Measurements from ENCODE around the gene IGFL4. TPM values are rescaled to one million over a fixed set of nuclear protein-coding genes. Genes with fewer than 3 reads are reported as not detected.

IGFL4 gene
- total and polyA plus RNA-seq, 2 of the 8 experiments (the other 6 are each of a cell fraction or from before 2014, with no cell fraction given): 0.05 to 0.11 TPM

GRCh38 chr19:46060012-46060411 lies 19.2 kb upstream of the IGFL4 start:
- POLR2A ChIA-PET (ENCODE audit: partially characterized antibody): interaction anchor here (1.0 kb wide), 1 partner anchor 10 kb away, joined by 4 read pairs; no protein-coding TSS in a partner anchor
- H2BK120ac ChIP-seq (replicated peaks; ENCODE audit: low read depth, low read length): no peak overlapping the region

More at GRCh38 chr19:46060012-46060411, 19.2 kb upstream of the IGFL4 start:
- Histone ChIP-seq H3K23ac (ENCODE audit: insufficient read length) (no peak overlapping the region), H3K9me3 (ENCODE audit: insufficient read depth in 2 of 2, low read depth in 1 of 2, low read length in 1 of 2) (peaks cover 16 to 22% of the 10 kb centered on the region in 2 experiments; a peak in 3 of 4 replicates), H4K20me1 (replicated peaks in 1 of 2; ENCODE audit: control insufficient read depth in 1 of 2, insufficient read depth in 2 of 2, low read length in 2 of 2) (no peaks in the 10 kb centered on the region), H3K4me3 (ENCODE audit: extremely low read depth in 1 of 4, insufficient read depth in 2 of 4, low read depth in 3 of 4, low read length in 4 of 4) (no peak overlapping the region), H4K5ac (ENCODE audit: insufficient read length, low read depth, low read length) (no peak overlapping the region), H2AK5ac (ENCODE audit: low read depth, low read length) (no peak overlapping the region), H2BK15ac (ENCODE audit: low read length) (no peak overlapping the region), H4K8ac (ENCODE audit: extremely low read depth, insufficient read depth, low read length) (no peak overlapping the region), H2BK12ac (ENCODE audit: low read depth, low read length) (no peak overlapping the region), H3K4me1 (replicated peaks in 1 of 4; ENCODE audit: control insufficient read depth in 3 of 4, insufficient read depth in 4 of 4, low read length in 3 of 4) (no peaks in the 10 kb centered on the region), H2BK20ac (ENCODE audit: low read length) (no peak overlapping the region), H4K91ac (replicated peaks; ENCODE audit: insufficient read length, low read length) (no peak overlapping the region), H3K79me2 (ENCODE audit: control insufficient read depth in 1 of 2, insufficient read depth in 2 of 2, low read length in 2 of 2) (no peaks in the 10 kb centered on the region), H2AFZ (ENCODE audit: low read length) (no peak overlapping the region), H3K27ac (ENCODE audit: low read depth, low read length) (no peak overlapping the region), H3K9ac (replicated peaks in 1 of 4; ENCODE audit: extremely low read depth in 1 of 4, low read depth in 3 of 4, low read length in 3 of 4) (no peak overlapping the region), H3K79me1 (ENCODE audit: low read depth, low read length) (no peaks in the 10 kb centered on the region), H3K4me2 (ENCODE audit: insufficient read depth in 1 of 2, low read depth in 2 of 2, low read length in 2 of 2) (no peak overlapping the region), H3K36me3 (ENCODE audit: control insufficient read depth in 2 of 4, insufficient read depth in 4 of 4, low read length in 3 of 4) (no peaks in the 10 kb centered on the region), H2BK5ac (ENCODE audit: low read depth, low read length) (no peak overlapping the region), H3K56ac (replicated peaks; ENCODE audit: insufficient read length, low read depth, low read length) (no peak overlapping the region), H3K14ac (ENCODE audit: insufficient read length) (no peak overlapping the region), H3K18ac (ENCODE audit: extremely low read depth, low read length) (no peak overlapping the region), H3K4ac (replicated peaks; ENCODE audit: insufficient read length, low read depth, low read length) (no peak overlapping the region), H3K27me3 (replicated peaks in 1 of 4; ENCODE audit: control insufficient read depth in 3 of 4, extremely low read depth in 1 of 4, insufficient read depth in 3 of 4, low read length in 3 of 4) (no peaks in the 10 kb centered on the region; a peak in 1 of 7 replicates), H3K23me2 (ENCODE audit: low read depth, low read length) (peaks cover 1% of the 10 kb centered on the region; the same call in 1 of the 2 replicates)
- FAIRE-seq: no peak
- DNase-seq (ENCODE audit: low read depth in 1 of 2, low spot score in 2 of 2): no peak
- 88% methylated on average over 2 of the region's 2 CpGs; no CpG with 5 or more reads in 1 of the 2 experiments for WGBS, 2 experiments (ENCODE audit: extremely low coverage in 1 of 2, insufficient coverage in 1 of 2, insufficient read length in 1 of 2, insufficient replicate concordance in 2 of 2, low coverage in 1 of 2, low lambda C conversion rate in 2 of 2, missing lambda C conversion rate in 1 of 2)
- no peak for TF ChIP-seq YY1 (IDR thresholded peaks at IDR 0.05; ENCODE audit: low read depth, low read length)
- no peak for TF ChIP-seq CTCF (IDR thresholded peaks at IDR 0.05; ENCODE audit: control extremely low read depth in 1 of 3, insufficient read depth in 1 of 3, low read depth in 1 of 3, low read length in 3 of 3)
- no peak for TF ChIP-seq POU5F1 (IDR thresholded peaks at IDR 0.05; ENCODE audit: low read depth, low read length)
- TF ChIP-seq KDM4A (IDR thresholded peaks at IDR 0.05; ENCODE audit: low read depth, low read length, severe bottlenecking): no peak
- CTCF ChIA-PET (ENCODE audit: partially characterized antibody): interaction anchor here (0.8 to 3.0 kb wide), 4 partner anchors 10 to 18 kb away, joined by 4 to 11 read pairs (median 4); no protein-coding TSS in a partner anchor
